ENCODE measurements around the gene DHRS7B.
"Not testable (repeated sequence)": the region's sequence is repeated elsewhere in the genome, so short reads cannot be mapped to it uniquely, and the experiment has no call there.

The DHRS7B gene, protein sequence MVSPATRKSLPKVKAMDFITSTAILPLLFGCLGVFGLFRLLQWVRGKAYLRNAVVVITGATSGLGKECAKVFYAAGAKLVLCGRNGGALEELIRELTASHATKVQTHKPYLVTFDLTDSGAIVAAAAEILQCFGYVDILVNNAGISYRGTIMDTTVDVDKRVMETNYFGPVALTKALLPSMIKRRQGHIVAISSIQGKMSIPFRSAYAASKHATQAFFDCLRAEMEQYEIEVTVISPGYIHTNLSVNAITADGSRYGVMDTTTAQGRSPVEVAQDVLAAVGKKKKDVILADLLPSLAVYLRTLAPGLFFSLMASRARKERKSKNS

GRCh38 chr17:21126645-21127508, at the start of gene DHRS7B:
Gene DHRS7B (plus strand): TSS chr17:21126964. CDS start chr17:21126972, 8 bp downstream.
- DNase-seq (ENCODE audit: low read depth): peak; percentile 92
- no peak for TF ChIP-seq CTCF (IDR thresholded peaks at IDR 0.05; ENCODE audit: control insufficient read depth, extremely low read depth, insufficient read depth)
- peak within 1 kb of the TSS; percentile 86 for H3K4me3 ChIP-seq (ENCODE audit: low read depth, low read length)

DNA sequence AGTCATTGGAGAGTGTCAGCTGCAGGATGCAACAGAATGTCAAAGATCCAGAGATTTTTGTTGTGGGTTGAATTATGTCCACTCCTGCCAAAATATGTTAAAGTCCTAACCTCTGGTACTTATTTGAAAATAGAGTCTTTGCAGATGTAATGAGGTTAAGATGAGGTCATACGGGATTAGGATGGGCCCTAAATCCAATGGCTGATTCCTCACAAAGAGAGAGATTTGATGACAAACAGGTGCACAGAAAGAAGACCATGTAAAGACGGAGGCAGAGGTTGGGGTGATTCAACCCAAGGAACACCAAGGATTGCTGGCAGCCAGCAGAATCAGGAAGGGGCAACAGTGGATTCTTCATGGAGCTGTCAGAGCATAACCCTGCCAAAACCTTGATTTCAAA, 49.5 kb upstream of the DHRS7B start:
- no peak overlapping the region for H3K4me3 ChIP-seq (ENCODE audit: low read depth, low read length)
- DNase-seq (ENCODE audit: low read depth): no peak
- no peak for TF ChIP-seq CTCF (IDR thresholded peaks at IDR 0.05; ENCODE audit: control insufficient read depth, extremely low read depth, insufficient read depth)

- DNase-seq (ENCODE audit: low read depth): no peak
- TF ChIP-seq CTCF (IDR thresholded peaks at IDR 0.05; ENCODE audit: control insufficient read depth, extremely low read depth, insufficient read depth): no peak
- no peak overlapping the region for H3K4me3 ChIP-seq (ENCODE audit: low read depth, low read length)
Measured at GRCh38 chr17:21078016-21078780, 48.6 kb upstream of the DHRS7B start.

- no peak overlapping the region for H3K4me3 ChIP-seq (ENCODE audit: low read depth, low read length)
- TF ChIP-seq CTCF (IDR thresholded peaks at IDR 0.05; ENCODE audit: control insufficient read depth, extremely low read depth, insufficient read depth): no peak
- DNase-seq (ENCODE audit: low read depth): no peak
Measured at GRCh38 chr17:21079196-21079595, 47.6 kb upstream of the DHRS7B start.

DNA sequence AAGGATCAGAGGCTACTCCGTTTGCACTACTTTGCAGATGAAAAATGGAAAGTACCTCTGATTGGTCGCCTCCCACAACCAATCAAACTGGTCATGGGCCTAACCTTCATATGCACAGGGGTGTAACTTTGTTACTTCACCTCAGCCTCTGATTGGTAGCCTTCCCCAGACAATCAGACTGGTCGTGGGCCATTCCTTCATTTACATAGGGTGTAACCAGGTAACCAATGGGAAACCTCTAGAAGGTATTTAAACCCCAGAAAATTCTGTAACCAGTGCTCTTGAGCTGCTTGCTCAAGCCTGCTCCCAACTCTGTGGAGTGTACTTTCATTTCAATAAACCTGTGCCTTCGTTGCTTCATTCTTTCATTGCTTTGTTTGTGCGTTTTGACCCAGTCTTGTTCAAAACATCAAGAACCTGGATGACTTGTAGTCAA, 44.7 kb upstream of the DHRS7B start:
- no peak for TF ChIP-seq CTCF (IDR thresholded peaks at IDR 0.05; ENCODE audit: control insufficient read depth, extremely low read depth, insufficient read depth)
- H3K4me3 ChIP-seq (ENCODE audit: low read depth, low read length): no peak overlapping the region

GRCh38 chr17:21085280-21085679, 41.5 kb upstream of the DHRS7B start:
- DNase-seq (ENCODE audit: low read depth); H3K4me3 ChIP-seq (ENCODE audit: low read depth, low read length): not testable (repeated sequence)

More for the DNA sequence above, 44.7 kb upstream of the DHRS7B start:
- DNase-seq (ENCODE audit: low read depth): peak; percentile 35

- DNase-seq (ENCODE audit: low read depth): no peak
- no peak overlapping the region for H3K4me3 ChIP-seq (ENCODE audit: low read depth, low read length)
- TF ChIP-seq CTCF (IDR thresholded peaks at IDR 0.05; ENCODE audit: control insufficient read depth, extremely low read depth, insufficient read depth): no peak
Measured at GRCh38 chr17:21085707-21086106, 41.1 kb upstream of the DHRS7B start.
